GM12875 (cell line): ENCODE measurements around the gene ALOX5.
"Not testable (repeated sequence)": the region's sequence is repeated elsewhere in the genome, so short reads cannot be mapped to it uniquely, and the experiment has no call there.

ENCODE experiments used
- H3K4me3 ChIP-seq: one replicate; pipeline ENCODE4 v1.5.1; 2011; ENCODE audit warnings: low read depth, low read length, control low read depth
- TF ChIP-seq, protein P1 (sequence below): IDR thresholded peaks from 2 replicates; pipeline ENCODE4 v1.5.1; 2011; ENCODE audit warnings: low read depth, mild to moderate bottlenecking, control low read depth, inconsistent platforms, low read length, moderate library complexity, borderline replicate concordance; ENCODE audit not compliant: insufficient read depth

Gene ALOX5

DNA sequence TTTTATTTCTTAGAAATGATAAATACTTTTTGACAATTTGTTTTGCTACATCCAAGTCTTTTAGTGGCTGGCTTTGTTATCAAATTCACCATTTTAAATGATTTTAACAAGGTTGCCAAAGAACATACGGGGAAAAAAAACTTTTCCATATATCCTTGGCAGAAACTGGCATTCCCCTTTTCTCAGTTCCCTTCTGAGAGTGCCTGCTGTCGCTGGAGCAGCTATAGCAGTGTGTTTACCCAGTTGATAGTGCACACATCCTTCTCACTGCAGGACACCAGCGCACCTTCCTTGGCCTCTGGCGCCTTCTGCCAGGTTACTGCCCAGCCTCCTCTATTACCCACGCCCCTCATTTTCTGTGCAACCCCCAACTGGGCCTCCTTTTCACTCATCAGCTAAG is 94.1 kb downstream of the ALOX5 start:
- TF ChIP-seq, protein P1, sequence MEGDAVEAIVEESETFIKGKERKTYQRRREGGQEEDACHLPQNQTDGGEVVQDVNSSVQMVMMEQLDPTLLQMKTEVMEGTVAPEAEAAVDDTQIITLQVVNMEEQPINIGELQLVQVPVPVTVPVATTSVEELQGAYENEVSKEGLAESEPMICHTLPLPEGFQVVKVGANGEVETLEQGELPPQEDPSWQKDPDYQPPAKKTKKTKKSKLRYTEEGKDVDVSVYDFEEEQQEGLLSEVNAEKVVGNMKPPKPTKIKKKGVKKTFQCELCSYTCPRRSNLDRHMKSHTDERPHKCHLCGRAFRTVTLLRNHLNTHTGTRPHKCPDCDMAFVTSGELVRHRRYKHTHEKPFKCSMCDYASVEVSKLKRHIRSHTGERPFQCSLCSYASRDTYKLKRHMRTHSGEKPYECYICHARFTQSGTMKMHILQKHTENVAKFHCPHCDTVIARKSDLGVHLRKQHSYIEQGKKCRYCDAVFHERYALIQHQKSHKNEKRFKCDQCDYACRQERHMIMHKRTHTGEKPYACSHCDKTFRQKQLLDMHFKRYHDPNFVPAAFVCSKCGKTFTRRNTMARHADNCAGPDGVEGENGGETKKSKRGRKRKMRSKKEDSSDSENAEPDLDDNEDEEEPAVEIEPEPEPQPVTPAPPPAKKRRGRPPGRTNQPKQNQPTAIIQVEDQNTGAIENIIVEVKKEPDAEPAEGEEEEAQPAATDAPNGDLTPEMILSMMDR = no peak

DNA sequence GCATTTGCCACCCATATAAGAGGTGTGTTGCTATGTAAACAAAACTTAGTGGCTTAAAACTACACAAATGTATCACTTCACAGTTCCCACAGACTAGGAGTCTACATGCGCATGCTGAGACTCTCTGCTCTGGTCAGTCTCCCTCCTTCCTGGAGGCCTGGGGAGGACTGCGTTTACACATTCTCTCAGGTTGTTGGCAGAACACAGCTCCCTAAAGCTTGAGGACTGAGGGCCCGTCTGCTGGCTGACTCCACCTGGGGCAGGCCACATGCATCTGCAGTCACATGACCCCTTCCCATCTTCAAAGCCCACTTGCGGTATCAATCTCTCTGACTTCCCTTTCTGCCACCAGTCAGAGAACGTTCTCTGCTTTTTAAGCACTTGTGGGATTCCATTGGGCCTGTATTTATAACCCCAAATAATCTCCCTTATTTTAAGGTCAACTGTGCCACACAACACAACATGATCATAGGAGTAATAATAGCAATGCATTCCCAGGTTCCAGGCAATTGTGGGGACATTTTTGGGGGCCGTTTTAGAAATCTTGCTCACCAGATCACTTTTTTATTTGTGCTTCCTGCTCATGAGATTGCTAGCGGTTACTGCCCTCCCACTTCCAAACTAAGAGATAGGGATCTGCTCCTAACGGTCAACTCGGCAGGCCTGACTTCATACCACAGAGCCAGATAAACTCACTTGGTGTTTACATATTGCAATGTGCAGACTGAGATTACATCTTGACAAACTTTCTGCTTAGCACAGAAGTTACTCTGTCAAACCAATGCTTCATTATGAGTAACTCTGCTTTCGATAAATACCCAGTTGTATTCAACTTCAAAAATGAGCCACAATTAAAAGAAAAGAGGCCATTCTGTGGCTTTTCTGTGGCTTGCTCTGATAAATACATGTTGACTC is 96.3 kb downstream of the ALOX5 start:
- TF ChIP-seq, protein P1 = no peak
- no peak overlapping the region for H3K4me3 ChIP-seq

More for the DNA sequence above, 94.1 kb downstream of the ALOX5 start:
- no peak overlapping the region for H3K4me3 ChIP-seq

DNA sequence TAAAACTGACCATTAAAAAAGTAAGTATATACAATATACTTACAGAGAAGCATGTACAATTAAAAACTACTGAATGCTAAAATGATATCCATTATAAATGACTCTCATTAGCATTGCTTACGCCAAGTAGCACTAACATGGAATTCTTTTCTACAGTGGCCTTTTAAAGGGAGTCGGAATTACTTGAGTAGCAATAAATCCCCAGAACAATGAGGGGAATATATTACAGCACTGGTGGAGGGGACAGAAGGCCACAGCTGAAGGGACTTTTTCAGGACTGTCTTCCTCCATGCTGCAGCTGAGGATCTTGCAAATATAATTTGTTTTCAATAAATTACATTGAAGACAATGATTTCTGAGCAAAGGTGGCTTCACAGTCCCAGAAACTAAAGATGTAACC is 97.0 kb downstream of the ALOX5 start:
- H3K4me3 ChIP-seq = no peak overlapping the region
- TF ChIP-seq, protein P1 = no peak

DNA sequence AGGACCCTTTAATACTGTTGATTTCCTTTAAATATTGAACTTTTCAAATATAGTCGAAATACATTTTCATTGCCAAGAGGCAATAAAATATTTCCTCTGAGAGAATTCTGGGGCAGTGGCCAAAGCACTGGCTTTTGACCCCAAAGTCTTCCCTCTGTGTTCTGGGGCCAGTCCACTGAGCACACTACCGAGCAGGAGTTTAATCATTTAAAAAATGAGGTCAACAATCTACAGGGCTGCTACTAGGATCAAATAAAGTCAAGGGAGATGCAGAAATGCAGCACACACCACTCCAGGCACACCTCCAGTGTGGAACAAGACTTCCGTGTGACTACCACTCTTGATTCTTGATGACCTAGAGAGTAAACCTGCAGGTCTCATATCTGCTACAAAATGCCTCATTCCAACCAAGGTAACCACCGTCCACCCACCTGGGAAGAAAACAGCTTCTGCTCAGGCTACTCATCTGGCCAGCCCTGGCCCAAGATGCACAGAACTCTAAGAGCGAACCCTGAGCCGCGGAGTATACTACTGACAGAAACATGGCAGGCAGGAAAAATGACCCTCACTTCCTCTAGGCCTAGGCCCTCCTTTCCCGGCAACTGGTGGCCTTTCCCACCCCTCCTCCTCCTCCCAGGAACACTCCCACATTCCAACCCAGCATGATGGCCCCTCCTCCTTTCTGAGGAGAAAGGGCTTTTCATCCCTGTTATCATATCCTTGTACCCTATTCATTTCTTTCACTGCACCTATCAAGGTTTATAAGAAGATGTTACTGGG is 97.7 kb downstream of the ALOX5 start:
- TF ChIP-seq, protein P1 = no peak
- no peak overlapping the region for H3K4me3 ChIP-seq

DNA sequence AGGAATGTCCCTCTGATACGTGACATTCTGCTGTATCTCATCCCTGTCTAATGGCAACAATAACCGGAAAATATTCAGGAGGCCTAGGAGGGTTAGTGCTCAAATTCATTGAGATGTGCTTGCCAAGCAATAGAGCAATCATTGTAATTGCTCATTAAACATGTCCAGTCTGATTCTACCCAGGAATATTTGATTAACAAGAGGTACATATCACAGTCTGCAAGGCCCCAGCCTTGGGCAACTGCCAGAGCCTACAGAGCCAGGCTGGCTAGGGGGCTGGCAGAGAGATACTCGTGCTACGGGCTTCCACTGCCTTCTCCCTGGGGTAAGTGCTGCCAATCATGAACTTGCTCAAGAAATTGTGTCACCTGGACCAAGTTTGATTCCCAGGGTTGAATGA is 99.1 kb downstream of the ALOX5 start:
- TF ChIP-seq, protein P1 = no peak
- H3K4me3 ChIP-seq = no peak overlapping the region

DNA sequence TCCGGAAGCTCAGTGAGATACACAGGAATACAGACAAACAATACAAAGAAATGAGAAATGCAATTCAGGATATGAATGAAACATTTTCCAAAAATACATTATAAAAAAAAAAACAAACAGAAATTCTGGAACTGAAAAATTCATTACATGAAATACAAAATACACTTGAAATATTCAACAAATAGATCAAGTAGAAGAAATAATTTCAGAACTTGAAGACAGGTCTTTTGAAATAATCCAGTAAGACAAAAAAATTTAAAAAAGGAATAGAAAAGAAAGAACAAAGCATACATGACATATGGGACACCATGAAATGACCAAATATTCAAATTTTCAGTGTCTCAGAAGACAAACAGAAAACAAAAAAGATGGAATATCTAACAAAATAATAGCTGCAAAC is 102.5 kb downstream of the ALOX5 start:
- TF ChIP-seq, protein P1 = no peak
- no peak overlapping the region for H3K4me3 ChIP-seq

DNA sequence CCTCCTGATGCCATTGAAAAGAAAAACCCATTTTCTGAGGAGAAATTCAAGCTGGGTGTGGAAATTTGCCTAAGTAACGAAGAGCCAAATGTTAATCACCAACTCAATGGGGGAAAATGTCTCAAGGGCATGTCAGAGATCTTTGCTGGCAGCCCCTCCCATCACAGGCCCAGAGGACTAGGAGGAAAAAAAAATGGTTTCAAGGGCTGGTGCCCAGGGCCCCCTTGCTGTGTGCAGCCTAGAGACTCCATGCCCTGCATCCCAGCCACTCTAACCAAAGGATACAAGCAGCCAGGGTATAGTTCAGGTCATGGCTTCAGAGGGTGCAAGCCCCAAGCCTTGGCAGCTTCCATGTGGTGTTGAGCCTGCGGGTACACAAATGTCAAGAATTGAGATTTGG is 106.3 kb downstream of the ALOX5 start:
- TF ChIP-seq, protein P1 = no peak

DNA sequence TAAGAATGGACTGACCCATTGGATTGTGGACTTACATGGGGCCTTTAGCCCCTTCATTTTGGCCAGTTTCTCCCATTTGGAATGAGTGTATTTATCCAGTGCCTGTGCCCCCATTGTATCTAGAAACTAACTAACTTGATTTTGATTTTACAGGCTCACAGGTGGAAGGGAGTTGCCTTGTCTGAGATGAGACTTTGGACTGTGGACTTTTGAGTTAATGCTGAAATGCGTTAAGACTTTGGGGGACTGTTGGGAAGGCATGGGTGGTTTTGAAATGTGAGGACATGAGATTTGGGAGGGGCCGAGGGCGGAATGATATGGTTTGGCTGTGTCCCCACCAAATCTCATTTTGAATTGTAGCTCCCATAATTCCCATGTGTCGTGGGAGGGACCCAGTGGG is 107.1 kb downstream of the ALOX5 start:
- not testable (repeated sequence) for H3K4me3 ChIP-seq

More for the DNA sequence above, 106.3 kb downstream of the ALOX5 start:
- H3K4me3 ChIP-seq = no peak overlapping the region
